PC-9 (cell line): ENCODE results near the gene MTUS2.

ENCODE experiments used
- CTCF ChIP-seq: fragments of 200-600 bp; sonication (generic); conservative IDR thresholded peaks from 2 replicates; pipeline ENCODE4 v1.6.1; 2017; ENCODE audit warnings: mixed run types, antibody characterized with exemption, mild to moderate bottlenecking, moderate library complexity
- EZH2 ChIP-seq: fragments of 200-600 bp; sonication (generic); IDR thresholded peaks from 2 replicates; pipeline ENCODE4 v1.8.0; 2017; ENCODE audit warnings: antibody characterized with exemption, low read depth

DNA sequence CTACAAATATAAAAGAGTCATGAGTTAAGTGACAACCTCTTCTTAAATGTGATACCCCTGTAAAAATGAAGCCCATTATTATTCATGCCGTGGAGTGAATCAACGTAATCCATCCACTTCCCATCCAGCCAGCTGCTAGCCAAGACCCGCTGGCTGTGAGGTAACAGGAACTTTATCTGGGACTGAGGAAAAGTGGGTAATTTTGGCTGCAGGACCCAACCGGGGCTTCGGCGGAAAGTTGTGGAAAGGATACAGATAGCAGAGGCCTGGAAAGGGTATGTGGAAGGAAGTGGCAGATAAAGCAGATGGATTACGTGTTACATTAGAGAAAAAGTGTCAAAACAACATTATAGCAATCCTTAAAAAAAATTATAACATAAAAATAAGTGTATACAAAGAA lies 727.0 kb downstream of the MTUS2 start:
- no peak for TF ChIP-seq EZH2
- no peak for TF ChIP-seq CTCF
